Ishikawa (cell line): ENCODE measurements around the gene SUMO3.

ENCODE experiments used
- CEBPB ChIP-seq: IDR thresholded peaks from 2 replicates; pipeline ENCODE4 v1.6.1; 2012
- CREB1 ChIP-seq: IDR thresholded peaks from 2 replicates; pipeline ENCODE4 v1.6.1; 2012; ENCODE audit warnings: low read depth
- EGR1 ChIP-seq: IDR thresholded peaks from 2 replicates; pipeline ENCODE4 v1.6.1; 2012
- EP300 ChIP-seq: IDR thresholded peaks from 2 replicates; pipeline ENCODE4 v1.6.1; 2012; ENCODE audit warnings: borderline replicate concordance
- FOXM1 ChIP-seq: IDR thresholded peaks from 2 replicates; pipeline ENCODE4 v1.6.1; 2012; ENCODE audit warnings: low read depth, borderline replicate concordance
- NFIC ChIP-seq: IDR thresholded peaks from 2 replicates; pipeline ENCODE4 v1.6.1; 2012
- RAD21 ChIP-seq: IDR thresholded peaks from 2 replicates; pipeline ENCODE4 v1.6.1; 2012; ENCODE audit warnings: low read depth
- TAF1 ChIP-seq: IDR thresholded peaks from 2 replicates; pipeline ENCODE4 v1.6.1; 2012; ENCODE audit warnings: low read depth, mild to moderate bottlenecking
- TCF12 ChIP-seq: IDR thresholded peaks from 2 replicates; pipeline ENCODE4 v1.6.1; 2012; ENCODE audit warnings: low read depth
- TEAD4 ChIP-seq: IDR thresholded peaks from 2 replicates; pipeline ENCODE4 v1.6.1; 2012
- YY1 ChIP-seq: IDR thresholded peaks from 2 replicates; pipeline ENCODE4 v1.6.1; 2012; ENCODE audit warnings: low read depth
- ZBTB7A ChIP-seq: IDR thresholded peaks from 2 replicates; pipeline ENCODE4 v1.6.1; 2012; ENCODE audit warnings: low read depth
- TF ChIP-seq, protein P1 (sequence below): IDR thresholded peaks from 2 replicates; pipeline ENCODE4 v1.6.1; 2012
- TF ChIP-seq, protein P2 (sequence below): IDR thresholded peaks from 2 replicates; pipeline ENCODE4 v1.6.1; 2012
- TF ChIP-seq, protein P3 (sequence below): IDR thresholded peaks from 2 replicates; pipeline ENCODE4 v1.6.1; 2012; ENCODE audit warnings: low read depth, mild to moderate bottlenecking

Gene SUMO3

DNA sequence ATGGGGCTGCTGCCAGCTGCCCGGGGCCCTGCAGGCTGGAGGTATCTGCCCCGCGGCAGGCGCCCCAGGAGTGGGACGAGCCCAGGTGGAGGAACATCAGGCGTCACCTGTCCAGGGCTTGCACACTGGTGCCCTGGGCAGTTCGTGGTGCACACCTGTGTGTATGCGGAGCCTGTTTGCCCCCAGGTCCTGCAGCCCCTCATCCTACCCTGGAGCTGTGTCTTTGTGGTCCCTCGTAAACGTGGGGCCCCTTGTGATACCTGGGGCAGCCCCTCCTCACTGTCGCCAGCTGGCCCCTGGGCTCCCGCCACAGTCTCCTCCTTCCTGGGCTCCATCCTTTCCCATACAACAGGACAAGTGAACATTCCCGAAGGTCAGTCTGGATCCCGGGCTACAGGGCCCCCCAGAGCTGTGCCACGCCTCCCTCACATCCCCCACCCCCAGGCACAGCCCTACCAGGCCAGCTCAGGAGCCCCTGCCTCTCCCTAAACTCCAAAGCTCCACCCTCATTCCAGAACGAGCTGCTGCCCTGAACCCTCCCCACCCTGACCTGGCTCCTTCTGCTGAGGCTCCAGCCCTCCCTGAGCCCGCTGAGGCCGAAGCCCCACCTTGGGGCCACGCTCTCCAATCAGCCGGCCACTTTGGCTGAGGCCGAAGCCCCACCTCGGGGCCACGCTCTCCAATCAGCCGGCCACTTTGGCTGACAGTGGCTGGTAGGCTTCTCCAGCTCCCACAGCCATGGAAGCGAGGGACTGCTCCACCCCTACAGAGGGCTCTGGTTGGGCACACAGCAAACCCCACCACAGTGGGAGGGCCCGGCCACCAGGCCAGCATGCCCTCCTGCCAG lies 58.9 kb downstream of the SUMO3 start:
- TF ChIP-seq FOXM1: no peak
- TF ChIP-seq TAF1: no peak
- TF ChIP-seq ZBTB7A: no peak
- TF ChIP-seq, protein P1, sequence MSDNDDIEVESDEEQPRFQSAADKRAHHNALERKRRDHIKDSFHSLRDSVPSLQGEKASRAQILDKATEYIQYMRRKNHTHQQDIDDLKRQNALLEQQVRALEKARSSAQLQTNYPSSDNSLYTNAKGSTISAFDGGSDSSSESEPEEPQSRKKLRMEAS: no peak
- TF ChIP-seq CEBPB: no peak

GRCh38 chr21:44758141-44758561 lies 59.7 kb downstream of the SUMO3 start:
- TF ChIP-seq, protein P1: no peak
- TF ChIP-seq TAF1 (no peak), ZBTB7A (no peak), CEBPB (no peak), NFIC (no peak), YY1 (no peak), TEAD4 (no peak), TCF12 (no peak), FOXM1 (no peak), EP300 (no peak)
- TF ChIP-seq, protein P2, sequence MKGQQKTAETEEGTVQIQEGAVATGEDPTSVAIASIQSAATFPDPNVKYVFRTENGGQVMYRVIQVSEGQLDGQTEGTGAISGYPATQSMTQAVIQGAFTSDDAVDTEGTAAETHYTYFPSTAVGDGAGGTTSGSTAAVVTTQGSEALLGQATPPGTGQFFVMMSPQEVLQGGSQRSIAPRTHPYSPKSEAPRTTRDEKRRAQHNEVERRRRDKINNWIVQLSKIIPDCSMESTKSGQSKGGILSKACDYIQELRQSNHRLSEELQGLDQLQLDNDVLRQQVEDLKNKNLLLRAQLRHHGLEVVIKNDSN: no peak

- TF ChIP-seq, protein P1: no peak
- TF ChIP-seq NFIC (no peak), ZBTB7A (no peak), FOXM1 (no peak), TEAD4 (no peak), TCF12 (no peak), CREB1 (no peak), EP300 (no peak), EGR1 (no peak), TAF1 (no peak), CEBPB (no peak), YY1 (no peak), RAD21 (no peak)
- TF ChIP-seq, protein P2: no peak
- TF ChIP-seq, protein P3, sequence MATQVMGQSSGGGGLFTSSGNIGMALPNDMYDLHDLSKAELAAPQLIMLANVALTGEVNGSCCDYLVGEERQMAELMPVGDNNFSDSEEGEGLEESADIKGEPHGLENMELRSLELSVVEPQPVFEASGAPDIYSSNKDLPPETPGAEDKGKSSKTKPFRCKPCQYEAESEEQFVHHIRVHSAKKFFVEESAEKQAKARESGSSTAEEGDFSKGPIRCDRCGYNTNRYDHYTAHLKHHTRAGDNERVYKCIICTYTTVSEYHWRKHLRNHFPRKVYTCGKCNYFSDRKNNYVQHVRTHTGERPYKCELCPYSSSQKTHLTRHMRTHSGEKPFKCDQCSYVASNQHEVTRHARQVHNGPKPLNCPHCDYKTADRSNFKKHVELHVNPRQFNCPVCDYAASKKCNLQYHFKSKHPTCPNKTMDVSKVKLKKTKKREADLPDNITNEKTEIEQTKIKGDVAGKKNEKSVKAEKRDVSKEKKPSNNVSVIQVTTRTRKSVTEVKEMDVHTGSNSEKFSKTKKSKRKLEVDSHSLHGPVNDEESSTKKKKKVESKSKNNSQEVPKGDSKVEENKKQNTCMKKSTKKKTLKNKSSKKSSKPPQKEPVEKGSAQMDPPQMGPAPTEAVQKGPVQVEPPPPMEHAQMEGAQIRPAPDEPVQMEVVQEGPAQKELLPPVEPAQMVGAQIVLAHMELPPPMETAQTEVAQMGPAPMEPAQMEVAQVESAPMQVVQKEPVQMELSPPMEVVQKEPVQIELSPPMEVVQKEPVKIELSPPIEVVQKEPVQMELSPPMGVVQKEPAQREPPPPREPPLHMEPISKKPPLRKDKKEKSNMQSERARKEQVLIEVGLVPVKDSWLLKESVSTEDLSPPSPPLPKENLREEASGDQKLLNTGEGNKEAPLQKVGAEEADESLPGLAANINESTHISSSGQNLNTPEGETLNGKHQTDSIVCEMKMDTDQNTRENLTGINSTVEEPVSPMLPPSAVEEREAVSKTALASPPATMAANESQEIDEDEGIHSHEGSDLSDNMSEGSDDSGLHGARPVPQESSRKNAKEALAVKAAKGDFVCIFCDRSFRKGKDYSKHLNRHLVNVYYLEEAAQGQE: no peak
Observed at GRCh38 chr21:44757731-44758130, 60.1 kb downstream of the SUMO3 start.

GRCh38 chr21:44756423-44757185 lies 61.3 kb downstream of the SUMO3 start:
- no peak for TF ChIP-seq RAD21
- no peak for TF ChIP-seq EGR1
- TF ChIP-seq, protein P2: no peak
- TF ChIP-seq, protein P3: no peak
- no peak for TF ChIP-seq EP300
- TF ChIP-seq CREB1: no peak
- no peak for TF ChIP-seq NFIC
- no peak for TF ChIP-seq FOXM1
